GM21619 (cell line): ENCODE data around the gene PRR11.
"Not testable (repeated sequence)": the region's sequence is repeated elsewhere in the genome, so short reads cannot be mapped to it uniquely, and the experiment has no call there.

ENCODE experiments used
- ATAC-seq: cut with Tn5 transposase; IDR thresholded peaks from one replicate; pipeline ENCODE4 v1.9.1; 2021; ENCODE audit not compliant: unreplicated experiment

Gene PRR11

DNA sequence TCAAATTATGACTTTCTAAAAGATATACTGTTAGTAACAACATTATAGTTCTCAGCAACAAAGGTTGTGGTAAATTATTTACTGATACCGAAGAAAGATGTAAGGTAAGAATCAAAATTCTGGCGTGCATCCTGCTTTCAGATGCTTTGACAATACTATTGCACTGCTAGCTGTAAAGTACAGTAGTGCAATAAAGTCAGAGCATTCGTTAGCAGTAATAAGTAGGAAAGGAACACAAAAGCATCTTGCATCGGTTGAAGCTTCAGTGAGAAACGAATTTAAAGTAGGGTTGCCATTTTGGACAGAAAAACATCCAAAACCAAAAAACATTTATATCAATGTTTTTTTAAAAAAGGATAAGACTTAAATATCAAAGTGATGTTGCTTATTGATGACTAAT lies 4.5 kb upstream of the PRR11 start:
- no peak for ATAC-seq

DNA sequence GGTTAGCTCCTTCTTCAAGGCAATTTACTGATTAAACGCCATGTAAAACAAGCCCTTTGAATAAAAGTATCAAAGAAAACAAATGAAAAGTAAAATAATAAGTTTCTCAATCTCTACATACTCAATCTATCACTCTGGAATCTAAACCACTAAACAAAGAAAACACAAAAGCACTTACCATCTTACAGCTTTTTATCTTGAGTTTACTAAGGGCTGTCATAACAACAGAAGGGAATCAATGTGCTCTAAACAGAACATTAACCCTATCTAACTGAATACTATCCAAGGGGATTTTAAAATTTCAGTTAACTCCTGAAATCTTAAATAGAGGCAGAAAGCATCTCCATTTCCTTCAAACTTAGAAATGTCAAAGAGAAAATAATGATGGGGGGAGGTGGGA lies 4.0 kb upstream of the PRR11 start:
- no peak for ATAC-seq

GRCh38 chr17:59152925-59153324 lies 2.6 kb upstream of the PRR11 start:
- ATAC-seq: no peak

DNA sequence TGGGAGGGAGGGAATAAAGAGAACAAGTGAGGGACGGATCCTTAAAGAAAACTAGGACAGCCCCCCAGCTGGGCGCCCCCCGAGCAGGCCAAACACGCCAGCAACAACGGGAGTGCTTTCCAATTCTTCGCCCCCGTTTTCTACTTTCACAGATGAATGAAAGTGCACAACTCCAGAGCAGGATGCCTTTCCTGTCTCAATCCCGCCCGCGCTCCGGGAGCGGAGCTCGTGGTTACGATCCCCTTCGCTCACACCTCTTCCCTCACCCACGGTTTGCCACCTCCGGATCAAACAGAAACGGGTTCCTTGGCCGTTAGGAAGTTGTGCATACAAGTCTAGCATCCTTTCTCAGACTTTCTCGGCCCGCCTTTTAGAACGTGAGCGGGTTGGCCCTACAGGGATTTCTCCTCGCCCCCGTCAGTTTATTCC lies 1.2 kb upstream of the PRR11 start:
- no peak for ATAC-seq

DNA sequence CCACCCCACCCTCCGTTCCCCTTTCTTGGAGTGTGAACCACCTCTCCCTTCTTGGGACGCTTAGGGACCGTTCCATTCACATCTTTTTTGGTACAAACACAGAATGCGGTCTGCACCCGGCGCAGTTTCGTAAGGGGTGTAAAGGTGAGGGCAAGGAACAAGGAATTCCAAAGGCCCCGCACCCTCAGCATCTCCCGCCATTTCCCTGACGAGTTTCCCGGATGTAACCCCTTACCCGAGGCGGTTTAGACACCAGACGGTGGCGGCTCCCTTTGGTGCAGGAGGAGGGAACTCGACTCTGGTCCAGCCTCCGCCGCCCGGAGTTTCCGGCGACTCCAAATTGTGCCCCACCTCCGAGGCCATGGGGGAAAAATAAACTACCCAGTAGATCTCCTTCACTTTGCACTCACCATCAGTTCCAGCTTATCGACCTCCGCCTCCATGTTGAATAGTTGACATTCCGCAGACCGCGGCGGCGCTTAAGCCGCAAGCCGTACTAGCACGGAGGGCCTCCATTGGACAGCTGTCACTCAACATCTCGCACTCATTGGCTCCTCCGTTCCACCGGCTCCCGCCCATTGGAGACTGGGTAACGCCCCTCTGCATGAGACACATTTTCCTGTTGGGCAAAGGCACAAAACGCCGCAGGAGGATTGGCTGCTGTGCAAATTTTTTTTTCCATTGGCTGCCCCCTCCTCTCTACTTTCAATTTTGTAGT lies 666 bp upstream of the PRR11 start, which contains the start of gene SKA2:
Gene SKA2, minus strand, starts transcription at position 466 of the 718 bp plus-strand sequence. Its CDS starts 23 bp downstream, at position 443.
- ATAC-seq: peak; percentile 73

GRCh38 chr17:59160157-59161025 lies 4.8 kb downstream of the PRR11 start:
- ATAC-seq: no peak

DNA sequence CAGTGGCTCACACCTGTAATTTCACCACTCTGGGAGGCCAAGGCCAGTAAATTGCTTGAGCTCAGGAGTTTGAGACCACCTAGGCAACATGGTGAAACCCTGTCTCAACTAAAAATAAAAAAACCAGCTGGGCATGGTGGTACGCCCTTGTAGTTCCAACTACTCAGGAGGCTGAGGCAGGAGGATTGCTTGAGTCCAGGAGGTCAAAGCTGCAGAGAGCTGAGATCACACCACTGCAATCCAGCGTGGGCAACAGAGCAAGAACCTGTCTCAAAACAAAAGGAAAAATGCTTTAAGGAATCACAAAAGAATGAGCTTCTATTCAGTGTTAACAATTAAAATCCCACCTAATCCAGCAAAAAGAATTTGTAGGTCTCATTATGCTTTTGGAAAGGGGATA lies 5.9 kb downstream of the PRR11 start:
- no peak for ATAC-seq

DNA sequence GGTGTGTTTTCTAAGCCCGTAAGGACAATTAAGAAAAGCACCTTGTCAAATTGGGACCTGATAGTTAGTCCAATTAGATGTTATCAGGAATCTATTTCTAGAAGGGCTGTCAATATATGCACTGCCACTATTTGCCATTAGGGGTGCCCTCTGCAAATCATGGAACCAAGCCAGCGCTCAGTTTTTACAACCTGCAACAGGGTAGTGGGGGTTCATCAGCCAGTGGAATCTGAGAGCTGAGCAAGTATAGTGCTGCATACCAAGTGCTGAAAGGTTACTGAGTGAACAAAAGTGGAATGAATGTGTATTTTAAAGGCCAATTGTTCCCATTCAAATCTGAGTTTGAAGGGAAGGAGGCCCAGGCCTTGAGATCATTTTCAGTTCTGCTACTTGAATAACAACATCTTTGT lies 10.4 kb downstream of the PRR11 start:
- peak; percentile 57 for ATAC-seq

DNA sequence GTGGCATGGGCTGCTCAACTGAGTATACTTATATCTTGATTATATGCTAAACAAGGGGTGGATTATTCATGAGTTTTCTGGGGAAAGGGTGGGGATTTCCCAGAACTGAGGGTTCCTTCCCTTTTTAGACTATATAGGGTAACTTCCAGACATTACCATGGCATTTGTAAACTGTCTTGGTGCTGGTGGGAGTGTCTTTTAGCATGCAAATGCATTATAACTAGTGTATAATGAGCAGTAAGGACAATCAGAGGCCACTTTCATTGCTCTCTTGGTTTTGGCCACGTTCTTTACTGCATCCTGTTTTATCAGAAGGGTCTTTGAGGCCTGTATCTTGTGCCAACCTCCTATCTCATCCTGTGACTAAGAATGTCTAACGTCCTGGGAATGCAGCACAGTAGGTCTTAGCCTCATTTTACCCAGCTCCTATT lies 12.0 kb downstream of the PRR11 start:
- ATAC-seq: no peak

GRCh38 chr17:59172436-59173004 lies 17.0 kb downstream of the PRR11 start:
- no peak for ATAC-seq

DNA sequence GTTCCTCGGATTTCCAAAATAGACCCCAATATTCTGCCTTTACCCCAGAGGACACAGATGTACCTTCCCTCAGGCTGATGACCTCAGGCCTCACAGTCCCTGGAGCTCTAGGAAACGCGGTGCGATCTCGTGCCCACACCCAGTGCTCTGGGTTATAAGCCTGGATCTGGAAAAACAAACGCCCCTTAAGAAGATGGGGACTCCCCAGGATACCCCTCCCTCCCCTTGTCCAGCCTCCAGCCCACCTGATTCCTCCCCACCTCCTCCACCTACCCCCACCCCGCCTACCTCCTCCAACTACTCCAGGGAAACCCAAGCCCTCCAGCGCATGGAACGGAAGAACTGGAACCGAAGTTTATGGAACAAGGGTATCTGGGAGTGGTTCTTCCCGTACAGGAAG lies 19.1 kb downstream of the PRR11 start:
- ATAC-seq: no peak

DNA sequence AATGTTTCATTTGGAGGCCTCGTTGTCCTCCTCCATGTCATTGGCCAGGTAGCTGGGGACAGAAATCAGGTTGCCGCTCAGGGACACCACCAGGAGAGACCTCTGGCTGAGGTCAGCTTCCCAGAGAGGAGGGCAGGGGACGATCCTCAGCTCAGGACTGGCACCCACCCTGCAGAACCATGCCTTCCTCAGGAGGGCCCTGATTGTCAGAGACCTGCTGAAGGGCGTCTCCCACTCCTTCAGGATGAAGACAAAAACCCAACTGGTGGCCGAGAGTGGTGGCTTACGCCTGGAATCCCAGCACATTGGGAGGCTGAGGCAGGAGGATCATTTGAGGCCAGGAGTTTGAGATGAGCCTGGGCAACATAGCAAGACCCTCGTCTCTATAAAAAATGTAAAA lies 19.5 kb downstream of the PRR11 start:
- ATAC-seq: no peak

- ATAC-seq: no peak
Measured at GRCh38 chr17:59178266-59178985, 22.9 kb downstream of the PRR11 start.

GRCh38 chr17:59179601-59180000 lies 24.1 kb downstream of the PRR11 start:
- not testable (repeated sequence) for ATAC-seq

DNA sequence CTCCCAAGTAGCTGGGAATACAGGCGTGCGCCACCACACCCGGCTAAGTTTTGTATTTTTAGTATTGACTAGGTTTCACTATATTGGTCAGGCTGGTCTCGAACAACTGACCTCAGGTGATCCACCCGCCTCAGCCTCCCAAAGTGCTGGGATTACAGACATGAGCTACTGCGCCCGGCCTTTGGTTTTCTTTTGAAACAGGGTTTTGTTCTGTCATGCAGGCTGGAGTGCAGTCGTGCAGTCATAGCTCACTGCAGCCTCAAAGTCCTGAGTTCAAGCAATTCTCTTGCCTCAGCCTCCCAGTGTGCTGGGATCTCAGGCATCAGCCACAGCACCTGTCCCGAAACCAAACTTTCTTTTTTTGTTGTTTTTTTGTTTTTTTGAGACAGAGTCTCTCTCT lies 25.1 kb downstream of the PRR11 start:
- no peak for ATAC-seq

- ATAC-seq: no peak
Measured at GRCh38 chr17:59181481-59181880, 25.9 kb downstream of the PRR11 start.

GRCh38 chr17:59185997-59186396 lies 30.5 kb downstream of the PRR11 start:
- no peak for ATAC-seq

GRCh38 chr17:59186850-59187249 lies 31.3 kb downstream of the PRR11 start:
- ATAC-seq: no peak

- no peak for ATAC-seq
Measured at GRCh38 chr17:59190806-59191205, 35.3 kb downstream of the PRR11 start.

- no peak for ATAC-seq
Measured at GRCh38 chr17:59193336-59193862, 37.9 kb downstream of the PRR11 start.

- ATAC-seq: no peak
Measured at GRCh38 chr17:59199398-59199797, 43.9 kb downstream of the PRR11 start.
